ENCODE data around the gene NIT1.

GRCh38 chr1:161113915-161114314, 4.0 kb upstream of the NIT1 start:
- no peak for TF ChIP-seq CTCF (IDR thresholded peaks at IDR 0.05)
- no peak for TF ChIP-seq EP300 (IDR thresholded peaks at IDR 0.05)

Data from gastroesophageal sphincter (tissue), 3 donors.